Hepatocyte (in vitro differentiated cells): ENCODE results near the gene UMAD1. TPM values are rescaled to one million over a fixed set of nuclear protein-coding genes. Genes with fewer than 3 reads are reported as not detected.

Experiments
- DNase-seq: peaks from one replicate; pipeline ENCODE4 v3.0.0-alpha.2; 2016; ENCODE audit warnings: low spot score
- H2AFZ ChIP-seq: fragments of 200-600 bp; sonication (generic); 2 replicates; pipeline ENCODE4 v1.6.0; 2016; ENCODE audit warnings: antibody characterized with exemption, mild to moderate bottlenecking
- H3K27ac ChIP-seq: fragments of 200-600 bp; sonication (generic); 2 replicates; pipeline ENCODE4 v1.5.1; 2016; ENCODE audit warnings: mild to moderate bottlenecking
- H3K27me3 ChIP-seq: fragments of 200-600 bp; sonication (generic); 2 replicates; pipeline ENCODE4 v1.6.1; 2016
- H3K36me3 ChIP-seq: fragments of 200-600 bp; sonication (generic); replicated peaks from 2 replicates; pipeline ENCODE4 v1.5.1; 2016; ENCODE audit warnings: low read depth; ENCODE audit not compliant: insufficient read depth
- H3K4me1 ChIP-seq: fragments of 200-600 bp; sonication (generic); 2 replicates; pipeline ENCODE4 v1.5.1; 2016; ENCODE audit warnings: mild to moderate bottlenecking, moderate library complexity; ENCODE audit not compliant: insufficient read depth
- H3K4me2 ChIP-seq: fragments of 200-600 bp; sonication (generic); 2 replicates; pipeline ENCODE4 v1.6.0; 2016
- H3K4me3 ChIP-seq: fragments of 200-600 bp; sonication (generic); 2 replicates; pipeline ENCODE4 v1.5.1; 2016; ENCODE audit warnings: mild to moderate bottlenecking
- H3K79me2 ChIP-seq: fragments of 200-600 bp; sonication (generic); 2 replicates; pipeline ENCODE4 v1.6.0; 2017; ENCODE audit warnings: mild to moderate bottlenecking
- H3K9me2 ChIP-seq: fragments of 200-600 bp; sonication (generic); replicated peaks from 2 replicates; pipeline ENCODE4 v1.6.0; 2017; ENCODE audit warnings: mild to moderate bottlenecking; ENCODE audit not compliant: insufficient read depth
- H3K9me3 ChIP-seq: fragments of 200-600 bp; sonication (generic); 2 replicates; pipeline ENCODE4 v1.5.1; 2016; ENCODE audit warnings: low read depth, mild to moderate bottlenecking
- H4K20me1 ChIP-seq: fragments of 200-600 bp; sonication (generic); 2 replicates; pipeline ENCODE4 v1.6.0; 2016; ENCODE audit warnings: mild to moderate bottlenecking; ENCODE audit not compliant: insufficient read depth, poor library complexity, severe bottlenecking
- EZH2 ChIP-seq: fragments of 200-600 bp; sonication (generic); IDR thresholded peaks from 2 replicates; pipeline ENCODE4 v1.6.1; 2016; ENCODE audit warnings: antibody characterized with exemption, mild to moderate bottlenecking, borderline replicate concordance
- EZH2phosphoT487 ChIP-seq: fragments of 200-600 bp; sonication (generic); IDR thresholded peaks from one replicate; pipeline ENCODE4 v1.6.1; 2018; ENCODE audit warnings: antibody characterized with exemption, mild to moderate bottlenecking, low read depth, moderate library complexity; ENCODE audit not compliant: unreplicated experiment, severe bottlenecking
- WGBS: methylation state at CpG from one replicate; pipeline ENCODE4 v1.1.6; 2016; ENCODE audit warnings: low lambda C conversion rate; ENCODE audit errors: missing lambda C conversion rate; 5-methylcytosine and 5-hydroxymethylcytosine counted together
- polyA plus RNA-seq: library from polyadenylated mRNA; unstranded; fragments of >200 nt; fragmentation: Nextera tagmentation; extraction: Ambion mirVana; gene quantifications from 2 replicates; pipeline ENCODE4 v1.2.1, GENCODE V29; 2016
- total RNA-seq: library from RNA; depleted of rRNA; stranded (reverse); fragments of >200 nt; gene quantifications from 2 replicates; pipeline ENCODE4 v1.2.3, GENCODE V29; 2014
- TF ChIP-seq, protein P1 (sequence below): fragments of 200-600 bp; sonication (generic); IDR thresholded peaks from 2 replicates; pipeline ENCODE4 v1.5.1; 2016; ENCODE audit warnings: antibody characterized with exemption, mild to moderate bottlenecking; ENCODE audit not compliant: poor library complexity

The UMAD1 gene
- total and polyA plus RNA-seq, 2 experiments from 2014 or later, result 15.7 to 29.0 TPM

- H3K4me1 ChIP-seq, result no peaks in the 10 kb centered on the region
- TF ChIP-seq, protein P1, sequence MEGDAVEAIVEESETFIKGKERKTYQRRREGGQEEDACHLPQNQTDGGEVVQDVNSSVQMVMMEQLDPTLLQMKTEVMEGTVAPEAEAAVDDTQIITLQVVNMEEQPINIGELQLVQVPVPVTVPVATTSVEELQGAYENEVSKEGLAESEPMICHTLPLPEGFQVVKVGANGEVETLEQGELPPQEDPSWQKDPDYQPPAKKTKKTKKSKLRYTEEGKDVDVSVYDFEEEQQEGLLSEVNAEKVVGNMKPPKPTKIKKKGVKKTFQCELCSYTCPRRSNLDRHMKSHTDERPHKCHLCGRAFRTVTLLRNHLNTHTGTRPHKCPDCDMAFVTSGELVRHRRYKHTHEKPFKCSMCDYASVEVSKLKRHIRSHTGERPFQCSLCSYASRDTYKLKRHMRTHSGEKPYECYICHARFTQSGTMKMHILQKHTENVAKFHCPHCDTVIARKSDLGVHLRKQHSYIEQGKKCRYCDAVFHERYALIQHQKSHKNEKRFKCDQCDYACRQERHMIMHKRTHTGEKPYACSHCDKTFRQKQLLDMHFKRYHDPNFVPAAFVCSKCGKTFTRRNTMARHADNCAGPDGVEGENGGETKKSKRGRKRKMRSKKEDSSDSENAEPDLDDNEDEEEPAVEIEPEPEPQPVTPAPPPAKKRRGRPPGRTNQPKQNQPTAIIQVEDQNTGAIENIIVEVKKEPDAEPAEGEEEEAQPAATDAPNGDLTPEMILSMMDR, result no peak
- no peak for TF ChIP-seq EZH2
- no peak for TF ChIP-seq EZH2phosphoT487
- H3K9me3 ChIP-seq, result no peaks in the 10 kb centered on the region
- 82% methylated on average over 3 of the region's 3 CpGs for WGBS
- H4K20me1 ChIP-seq, result no peaks in the 10 kb centered on the region
- no peaks in the 10 kb centered on the region for H3K79me2 ChIP-seq
- H3K27ac ChIP-seq, result no peak overlapping the region
- no peaks in the 10 kb centered on the region for H3K36me3 ChIP-seq
- DNase-seq, result no peak
- H3K4me3 ChIP-seq, result no peak overlapping the region
- H3K9me2 ChIP-seq, result no peaks in the 10 kb centered on the region
- H3K4me2 ChIP-seq, result no peak overlapping the region
- no peaks in the 10 kb centered on the region for H3K27me3 ChIP-seq
- H2AFZ ChIP-seq, result no peak overlapping the region
These were observed 208.3 kb downstream of the UMAD1 start for GRCh38 chr7:7848892-7849291.

GRCh38 chr7:7850150-7850549 lies 209.6 kb downstream of the UMAD1 start:
- Histone ChIP-seq H3K27me3 (no peaks in the 10 kb centered on the region), H3K27ac (no peak overlapping the region), H3K4me1 (no peaks in the 10 kb centered on the region), H3K79me2 (no peaks in the 10 kb centered on the region), H4K20me1 (no peaks in the 10 kb centered on the region), H2AFZ (no peak overlapping the region), H3K9me2 (no peaks in the 10 kb centered on the region), H3K36me3 (no peaks in the 10 kb centered on the region), H3K9me3 (peaks cover 6% of the 10 kb centered on the region), H3K4me3 (no peak overlapping the region), H3K4me2 (no peak overlapping the region)
- TF ChIP-seq EZH2 (no peak), EZH2phosphoT487 (no peak)
- TF ChIP-seq, protein P1, result no peak
- 97% methylated on average over 1 of the region's 1 CpG for WGBS
- DNase-seq, result no peak

GRCh38 chr7:7851381-7851780 lies 210.8 kb downstream of the UMAD1 start:
- TF ChIP-seq, protein P1, result no peak
- TF ChIP-seq EZH2 (no peak), EZH2phosphoT487 (no peak)
- no peaks in the 10 kb centered on the region for H3K9me2 ChIP-seq
- no peak overlapping the region for H2AFZ ChIP-seq
- H3K4me1 ChIP-seq, result no peaks in the 10 kb centered on the region
- no peaks in the 10 kb centered on the region for H3K36me3 ChIP-seq
- no peaks in the 10 kb centered on the region for H4K20me1 ChIP-seq
- H3K27ac ChIP-seq, result no peak overlapping the region
- no peak overlapping the region for H3K4me2 ChIP-seq
- DNase-seq, result no peak
- peaks cover 6% of the 10 kb centered on the region for H3K9me3 ChIP-seq
- H3K27me3 ChIP-seq, result no peaks in the 10 kb centered on the region
- WGBS, result 93% methylated on average over 1 of the region's 1 CpG
- H3K4me3 ChIP-seq, result no peak overlapping the region
- no peaks in the 10 kb centered on the region for H3K79me2 ChIP-seq

GRCh38 chr7:7851991-7852390 lies 211.4 kb downstream of the UMAD1 start:
- Histone ChIP-seq H3K9me3 (peaks cover 6% of the 10 kb centered on the region), H3K36me3 (no peaks in the 10 kb centered on the region), H3K79me2 (no peaks in the 10 kb centered on the region), H3K4me2 (no peak overlapping the region), H4K20me1 (no peaks in the 10 kb centered on the region), H2AFZ (no peak overlapping the region), H3K27me3 (no peaks in the 10 kb centered on the region), H3K4me3 (no peak overlapping the region), H3K9me2 (no peaks in the 10 kb centered on the region), H3K4me1 (no peaks in the 10 kb centered on the region), H3K27ac (no peak overlapping the region)
- no peak for DNase-seq
- WGBS, result 88% methylated on average over 3 of the region's 3 CpGs
- TF ChIP-seq, protein P1, result no peak
